ENCODE results near the gene OXGR1. TPM values are rescaled to one million over a fixed set of nuclear protein-coding genes. Genes with fewer than 3 reads are reported as not detected.

The OXGR1 gene
- total RNA-seq (2022; extraction: Qiagen RNA extraction; ENCODE audit: low read depth): not detected in 5 replicates

GRCh38 chr13:96994017-96994857, at the start of gene OXGR1:
OXGR1 (minus strand) TSS chr13:96994476; CDS start chr13:96987759, 6,717 bp downstream.

Other genes with a start within 250 kb of the OXGR1 start
- gene MBNL2, start 227.9 kb upstream of the OXGR1 start, total RNA-seq (2022; extraction: Qiagen RNA extraction; ENCODE audit: low read depth): 5.1 to 13.8 TPM (median 10.7 TPM) in 5 replicates